Activated naive CD4-positive, alpha-beta T cell treated with anti-CD3 and anti-CD28 coated beads, Interleukin-2, amount 10 ng/mL, durations not matched to agents 7 days and 5 days (primary cell): ENCODE data around the gene ST3GAL3.

Experiments used
- CTCF ChIA-PET: fragments of 350-600 bp; sonication (Branson Sonifier 250); formaldehyde crosslinking; loops from one replicate; lab custom pipeline; 2021; ENCODE audit warnings: antibody characterized with exemption; lab: Charles Lee
- DNase-seq: peaks from one replicate; pipeline ENCODE4 v3.0.0-alpha.2; 2020
- H3K27ac Mint-ChIP-seq: one replicate; pipeline ENCODE4 v1.8.0; 2021; ENCODE audit warnings: mild to moderate bottlenecking, moderate library complexity, mixed read lengths
- H3K27me3 Mint-ChIP-seq: one replicate; pipeline ENCODE4 v1.8.0; 2021; ENCODE audit warnings: mild to moderate bottlenecking, mixed read lengths
- H3K36me3 Mint-ChIP-seq: one replicate; pipeline ENCODE4 v1.8.0; 2021; ENCODE audit warnings: mixed read lengths
- H3K4me1 Mint-ChIP-seq: one replicate; pipeline ENCODE4 v1.8.0; 2021; ENCODE audit warnings: mixed read lengths
- H3K4me3 Mint-ChIP-seq: one replicate; pipeline ENCODE4 v1.8.0; 2021; ENCODE audit warnings: mild to moderate bottlenecking, moderate library complexity, mixed read lengths
- H3K9me3 Mint-ChIP-seq: one replicate; pipeline ENCODE4 v1.8.0; 2021; ENCODE audit warnings: mixed read lengths

Gene ST3GAL3

GRCh38 chr1:43934986-43935324 lies 227.6 kb downstream of the ST3GAL3 start:
- H3K4me1 Mint-ChIP-seq = peaks cover 16% of the 10 kb centered on the region
- no peak overlapping the region for H3K27ac Mint-ChIP-seq
- no peak for DNase-seq
- CTCF ChIA-PET = interaction anchor here (0.6 to 13.7 kb wide), 69 partner anchors 10 to 708 kb away, joined by 3 to 452 read pairs (median 4); partner anchors contain the start of genes ATP6V0B, DPH2, IPO13 and PTPRF
- no peaks in the 10 kb centered on the region for H3K9me3 Mint-ChIP-seq
- H3K4me3 Mint-ChIP-seq = no peak overlapping the region
- peaks cover 55% of the 10 kb centered on the region for H3K27me3 Mint-ChIP-seq
- H3K36me3 Mint-ChIP-seq = no peaks in the 10 kb centered on the region

- Mint-ChIP-seq H3K36me3 (no peaks in the 10 kb centered on the region), H3K9me3 (no peaks in the 10 kb centered on the region), H3K27ac (no peak overlapping the region), H3K4me1 (peaks cover 16% of the 10 kb centered on the region), H3K4me3 (no peak overlapping the region), H3K27me3 (peaks cover 55% of the 10 kb centered on the region)
- CTCF ChIA-PET = interaction anchor here (0.9 to 13.7 kb wide), 33 partner anchors 11 to 709 kb away, joined by 3 to 452 read pairs (median 5); partner anchors contain the start of genes ATP6V0B, IPO13 and PTPRF
- no peak for DNase-seq
Measured at GRCh38 chr1:43935711-43936427, 228.5 kb downstream of the ST3GAL3 start.

- H3K27ac Mint-ChIP-seq = no peak overlapping the region
- H3K27me3 Mint-ChIP-seq = peaks cover 55% of the 10 kb centered on the region
- H3K4me1 Mint-ChIP-seq = peaks cover 16% of the 10 kb centered on the region
- CTCF ChIA-PET = interaction anchor here (0.9 to 13.7 kb wide), 4 partner anchors 10 to 171 kb away, joined by 4 to 452 read pairs (median 62); partner anchors contain the start of gene IPO13
- no peaks in the 10 kb centered on the region for H3K36me3 Mint-ChIP-seq
- no peaks in the 10 kb centered on the region for H3K9me3 Mint-ChIP-seq
- DNase-seq = peak; percentile 38
- peak overlapping the region; percentile 54 for H3K4me3 Mint-ChIP-seq
Measured at GRCh38 chr1:43936431-43937151, 229.3 kb downstream of the ST3GAL3 start.

GRCh38 chr1:43937179-43937865 lies 230.0 kb downstream of the ST3GAL3 start:
- CTCF ChIA-PET = interaction anchor here (6.3 to 13.7 kb wide), 2 partner anchors 10 to 172 kb away, joined by 105 to 452 read pairs; partner anchors contain the start of gene IPO13
- DNase-seq = no peak
- H3K27me3 Mint-ChIP-seq = peaks cover 51% of the 10 kb centered on the region
- no peaks in the 10 kb centered on the region for H3K36me3 Mint-ChIP-seq
- H3K9me3 Mint-ChIP-seq = no peaks in the 10 kb centered on the region
- H3K27ac Mint-ChIP-seq = no peak overlapping the region
- H3K4me1 Mint-ChIP-seq = peaks cover 16% of the 10 kb centered on the region
- no peak overlapping the region for H3K4me3 Mint-ChIP-seq

- Mint-ChIP-seq H3K36me3 (no peaks in the 10 kb centered on the region), H3K9me3 (no peaks in the 10 kb centered on the region), H3K4me1 (peaks cover 15% of the 10 kb centered on the region), H3K27me3 (peaks cover 41% of the 10 kb centered on the region), H3K4me3 (no peak overlapping the region), H3K27ac (no peak overlapping the region)
- DNase-seq = no peak
- CTCF ChIA-PET = interaction anchor here (13.7 kb wide), 1 partner anchor 173 kb away, joined by 452 read pairs; no protein-coding TSS in a partner anchor
Measured at GRCh38 chr1:43938383-43938782, 231.0 kb downstream of the ST3GAL3 start.

GRCh38 chr1:43938892-43939587 lies 231.7 kb downstream of the ST3GAL3 start:
- DNase-seq = no peak
- no peaks in the 10 kb centered on the region for H3K36me3 Mint-ChIP-seq
- peaks cover 34% of the 10 kb centered on the region for H3K27me3 Mint-ChIP-seq
- no peak overlapping the region for H3K4me3 Mint-ChIP-seq
- CTCF ChIA-PET = interaction anchor here (13.7 kb wide), 1 partner anchor 174 kb away, joined by 452 read pairs; no protein-coding TSS in a partner anchor
- no peak overlapping the region for H3K27ac Mint-ChIP-seq
- no peaks in the 10 kb centered on the region for H3K9me3 Mint-ChIP-seq
- peaks cover 12% of the 10 kb centered on the region for H3K4me1 Mint-ChIP-seq

- Mint-ChIP-seq H3K36me3 (peaks cover 2% of the 10 kb centered on the region), H3K4me3 (no peak overlapping the region), H3K9me3 (no peaks in the 10 kb centered on the region), H3K27me3 (peaks cover 3% of the 10 kb centered on the region), H3K27ac (no peak overlapping the region), H3K4me1 (peaks cover 28% of the 10 kb centered on the region)
- CTCF ChIA-PET = interaction anchor here (4.9 to 9.3 kb wide), 2 partner anchors 8 to 178 kb away, joined by 43 to 105 read pairs; partner anchors contain the start of gene ARTN
- no peak for DNase-seq
Measured at GRCh38 chr1:43942411-43942810, 235.1 kb downstream of the ST3GAL3 start.

- CTCF ChIA-PET = interaction anchor here (2.2 to 9.3 kb wide), 3 partner anchors 10 to 181 kb away, joined by 10 to 105 read pairs (median 43); partner anchors contain the start of gene ARTN
- H3K27ac Mint-ChIP-seq = no peak overlapping the region
- H3K4me3 Mint-ChIP-seq = peak overlapping the region; percentile 92
- H3K36me3 Mint-ChIP-seq = peaks cover 7% of the 10 kb centered on the region
- H3K9me3 Mint-ChIP-seq = no peaks in the 10 kb centered on the region
- H3K4me1 Mint-ChIP-seq = peaks cover 43% of the 10 kb centered on the region
- H3K27me3 Mint-ChIP-seq = no peaks in the 10 kb centered on the region
- no peak for DNase-seq
Measured at GRCh38 chr1:43944860-43945259, 237.5 kb downstream of the ST3GAL3 start.

GRCh38 chr1:43945674-43946235 lies 238.4 kb downstream of the ST3GAL3 start:
- Mint-ChIP-seq H3K27me3 (no peaks in the 10 kb centered on the region), H3K9me3 (no peaks in the 10 kb centered on the region), H3K27ac (peak overlapping the region; percentile 91), H3K36me3 (peaks cover 12% of the 10 kb centered on the region), H3K4me1 (peaks cover 48% of the 10 kb centered on the region), H3K4me3 (peak overlapping the region; percentile 92)
- no peak for DNase-seq
- CTCF ChIA-PET = interaction anchor here (1.3 to 9.3 kb wide), 6 partner anchors 11 to 181 kb away, joined by 3 to 105 read pairs (median 7); partner anchors contain the start of gene ARTN

- peaks cover 12% of the 10 kb centered on the region for H3K36me3 Mint-ChIP-seq
- no peaks in the 10 kb centered on the region for H3K9me3 Mint-ChIP-seq
- peak within 1 kb of the TSS; percentile 91 for H3K27ac Mint-ChIP-seq
- H3K4me3 Mint-ChIP-seq = peak within 1 kb of the TSS; percentile 92
- H3K4me1 Mint-ChIP-seq = peaks cover 48% of the 10 kb centered on the region
- H3K27me3 Mint-ChIP-seq = no peaks in the 10 kb centered on the region
- peak; percentile 96 for DNase-seq
- CTCF ChIA-PET = interaction anchor here (0.7 to 9.3 kb wide), 7 partner anchors 10 to 182 kb away, joined by 3 to 105 read pairs (median 4); partner anchors contain the start of gene ARTN
Measured at GRCh38 chr1:43946236-43947060, 239.1 kb downstream of the ST3GAL3 start, which contains the start of gene IPO13. Gene IPO13 (plus strand): TSS chr1:43946950. CDS start chr1:43947601, 651 bp downstream.

GRCh38 chr1:43947061-43947873 lies 239.9 kb downstream of the ST3GAL3 start:
- peaks cover 48% of the 10 kb centered on the region for H3K4me1 Mint-ChIP-seq
- H3K27me3 Mint-ChIP-seq = no peaks in the 10 kb centered on the region
- H3K27ac Mint-ChIP-seq = peak overlapping the region; percentile 91
- peak overlapping the region; percentile 92 for H3K4me3 Mint-ChIP-seq
- H3K9me3 Mint-ChIP-seq = no peaks in the 10 kb centered on the region
- CTCF ChIA-PET = interaction anchor here (0.7 to 9.3 kb wide), 6 partner anchors 9 to 184 kb away, joined by 3 to 105 read pairs (median 4); partner anchors contain the start of gene ARTN
- peaks cover 12% of the 10 kb centered on the region for H3K36me3 Mint-ChIP-seq
- no peak for DNase-seq
